ENCODE measurements around the gene SYTL1. TPM values are rescaled to one million over a fixed set of nuclear protein-coding genes. Genes with fewer than 3 reads are reported as not detected.

The SYTL1 gene
- total and polyA plus RNA-seq, 9 of the 15 experiments (the other 6 are each of a cell fraction or from before 2014, with no cell fraction given): 0.04 to 9.3 (median 1.7) TPM

DNA sequence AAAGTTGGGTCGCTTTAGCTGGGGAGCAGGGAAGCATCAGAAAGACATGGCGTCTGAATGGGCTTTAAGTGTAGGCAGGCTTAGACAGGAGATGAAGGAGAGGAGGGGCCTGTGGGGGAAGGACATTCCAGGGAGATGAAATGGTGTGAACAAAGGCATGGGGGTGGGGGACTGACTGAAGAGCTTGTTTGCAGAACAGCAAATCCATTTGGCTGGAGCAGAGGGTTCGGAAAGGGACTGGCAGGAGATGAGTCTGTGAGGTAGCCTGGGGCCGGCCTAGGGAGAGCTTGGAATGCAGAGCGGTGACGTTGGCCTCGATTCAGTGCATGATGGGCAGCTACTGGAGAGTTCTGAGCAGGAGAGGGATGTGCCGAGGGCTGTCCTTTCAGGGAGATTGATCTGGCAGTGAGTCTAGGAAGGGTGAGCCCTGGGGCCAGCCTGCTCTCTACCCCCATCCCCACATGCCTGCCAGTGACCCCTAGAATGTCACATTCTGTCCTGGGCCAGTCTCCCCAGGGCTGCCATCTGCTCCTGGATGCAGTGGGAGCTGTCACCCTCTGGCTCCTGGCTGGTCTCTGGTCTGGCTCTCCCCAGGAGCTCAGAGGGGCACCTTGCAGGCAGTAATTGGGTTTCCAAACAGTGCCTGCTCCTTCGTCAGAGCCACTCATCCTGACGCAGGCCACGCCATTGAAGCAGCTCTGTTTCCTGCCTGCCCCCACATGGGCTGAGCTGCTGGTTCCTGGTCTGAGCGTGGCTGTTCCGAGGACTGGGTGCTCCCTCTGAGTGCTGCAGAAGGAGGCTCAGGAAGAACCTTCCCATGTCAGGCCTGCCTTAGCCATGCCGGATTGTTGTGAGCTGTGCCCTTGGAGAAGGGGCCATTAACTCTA lies 42.2 kb upstream of the SYTL1 start:
- Histone ChIP-seq H3K4me3 (no peak overlapping the region), H3K4me1 (replicated peaks in 1 of 2; ENCODE audit: control insufficient read depth in 2 of 2, insufficient read depth in 2 of 2, low read length in 2 of 2) (peaks cover 0 to 7% of the 10 kb centered on the region in 2 experiments; a peak in 2 of 5 replicates), H3K9me1 (ENCODE audit: control insufficient read depth, insufficient read depth, low read length) (peaks cover 3% of the 10 kb centered on the region), H3K9me3 (replicated peaks; ENCODE audit: control insufficient read depth, insufficient read depth, low read depth, low read length) (no peaks in the 10 kb centered on the region), H3K79me2 (ENCODE audit: control insufficient read depth, insufficient read depth, low read length) (no peaks in the 10 kb centered on the region), H3K36me3 (ENCODE audit: control insufficient read depth, insufficient read depth, low read length) (peaks cover 38% of the 10 kb centered on the region; the same call in 2 of the 3 replicates), H3K9ac (ENCODE audit: insufficient read depth in 1 of 2, low read depth in 2 of 2, low read length in 2 of 2) (peak overlapping the region in 1 of 2 experiments; percentile 53; a peak in 2 of 4 replicates), H4K20me1 (replicated peaks; ENCODE audit: control insufficient read depth, insufficient read depth, low read length) (0 out of 2 replicates have a peak, but pooled peaks cover 7% of the 10 kb centered on the region), H3K4me2 (ENCODE audit: insufficient read depth, low read length) (no peak overlapping the region), H2AFZ (ENCODE audit: low read depth, low read length) (no peak overlapping the region), H3K27me3 (ENCODE audit: control insufficient read depth in 2 of 2, insufficient read depth in 2 of 2, low read length in 2 of 2) (no peaks in the 10 kb centered on the region), H3K27ac (ENCODE audit: extremely low read depth, low read depth, low read length) (no peak overlapping the region)
- POLR2A ChIA-PET: interaction anchor here (0.6 to 1.8 kb wide), 8 partner anchors 12 to 297 kb away, joined by 3 to 10 read pairs (median 3); no protein-coding TSS in a partner anchor
- no peak for ATAC-seq
- 0 out of 2 replicates have a peak, but pooled peaks have one; percentile 11 for TF ChIP-seq POLR2G (IDR thresholded peaks at IDR 0.05; ENCODE audit: low read depth, low read length)
- TF ChIP-seq, protein P1, sequence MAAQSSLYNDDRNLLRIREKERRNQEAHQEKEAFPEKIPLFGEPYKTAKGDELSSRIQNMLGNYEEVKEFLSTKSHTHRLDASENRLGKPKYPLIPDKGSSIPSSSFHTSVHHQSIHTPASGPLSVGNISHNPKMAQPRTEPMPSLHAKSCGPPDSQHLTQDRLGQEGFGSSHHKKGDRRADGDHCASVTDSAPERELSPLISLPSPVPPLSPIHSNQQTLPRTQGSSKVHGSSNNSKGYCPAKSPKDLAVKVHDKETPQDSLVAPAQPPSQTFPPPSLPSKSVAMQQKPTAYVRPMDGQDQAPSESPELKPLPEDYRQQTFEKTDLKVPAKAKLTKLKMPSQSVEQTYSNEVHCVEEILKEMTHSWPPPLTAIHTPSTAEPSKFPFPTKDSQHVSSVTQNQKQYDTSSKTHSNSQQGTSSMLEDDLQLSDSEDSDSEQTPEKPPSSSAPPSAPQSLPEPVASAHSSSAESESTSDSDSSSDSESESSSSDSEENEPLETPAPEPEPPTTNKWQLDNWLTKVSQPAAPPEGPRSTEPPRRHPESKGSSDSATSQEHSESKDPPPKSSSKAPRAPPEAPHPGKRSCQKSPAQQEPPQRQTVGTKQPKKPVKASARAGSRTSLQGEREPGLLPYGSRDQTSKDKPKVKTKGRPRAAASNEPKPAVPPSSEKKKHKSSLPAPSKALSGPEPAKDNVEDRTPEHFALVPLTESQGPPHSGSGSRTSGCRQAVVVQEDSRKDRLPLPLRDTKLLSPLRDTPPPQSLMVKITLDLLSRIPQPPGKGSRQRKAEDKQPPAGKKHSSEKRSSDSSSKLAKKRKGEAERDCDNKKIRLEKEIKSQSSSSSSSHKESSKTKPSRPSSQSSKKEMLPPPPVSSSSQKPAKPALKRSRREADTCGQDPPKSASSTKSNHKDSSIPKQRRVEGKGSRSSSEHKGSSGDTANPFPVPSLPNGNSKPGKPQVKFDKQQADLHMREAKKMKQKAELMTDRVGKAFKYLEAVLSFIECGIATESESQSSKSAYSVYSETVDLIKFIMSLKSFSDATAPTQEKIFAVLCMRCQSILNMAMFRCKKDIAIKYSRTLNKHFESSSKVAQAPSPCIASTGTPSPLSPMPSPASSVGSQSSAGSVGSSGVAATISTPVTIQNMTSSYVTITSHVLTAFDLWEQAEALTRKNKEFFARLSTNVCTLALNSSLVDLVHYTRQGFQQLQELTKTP (IDR thresholded peaks at IDR 0.05; ENCODE audit: low read depth in 1 of 2, partially characterized antibody in 2 of 2): no peak
- TF ChIP-seq, protein P2, sequence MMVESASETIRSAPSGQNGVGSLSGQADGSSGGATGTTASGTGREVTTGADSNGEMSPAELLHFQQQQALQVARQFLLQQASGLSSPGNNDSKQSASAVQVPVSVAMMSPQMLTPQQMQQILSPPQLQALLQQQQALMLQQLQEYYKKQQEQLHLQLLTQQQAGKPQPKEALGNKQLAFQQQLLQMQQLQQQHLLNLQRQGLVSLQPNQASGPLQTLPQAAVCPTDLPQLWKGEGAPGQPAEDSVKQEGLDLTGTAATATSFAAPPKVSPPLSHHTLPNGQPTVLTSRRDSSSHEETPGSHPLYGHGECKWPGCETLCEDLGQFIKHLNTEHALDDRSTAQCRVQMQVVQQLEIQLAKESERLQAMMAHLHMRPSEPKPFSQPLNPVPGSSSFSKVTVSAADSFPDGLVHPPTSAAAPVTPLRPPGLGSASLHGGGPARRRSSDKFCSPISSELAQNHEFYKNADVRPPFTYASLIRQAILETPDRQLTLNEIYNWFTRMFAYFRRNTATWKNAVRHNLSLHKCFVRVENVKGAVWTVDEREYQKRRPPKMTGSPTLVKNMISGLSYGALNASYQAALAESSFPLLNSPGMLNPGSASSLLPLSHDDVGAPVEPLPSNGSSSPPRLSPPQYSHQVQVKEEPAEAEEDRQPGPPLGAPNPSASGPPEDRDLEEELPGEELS (CRISPR knock-in tag; IDR thresholded peaks at IDR 0.05; ENCODE audit: borderline replicate concordance): 0 out of 2 replicates have a peak, but pooled peaks have one; percentile 52
- TF ChIP-seq, protein P3, sequence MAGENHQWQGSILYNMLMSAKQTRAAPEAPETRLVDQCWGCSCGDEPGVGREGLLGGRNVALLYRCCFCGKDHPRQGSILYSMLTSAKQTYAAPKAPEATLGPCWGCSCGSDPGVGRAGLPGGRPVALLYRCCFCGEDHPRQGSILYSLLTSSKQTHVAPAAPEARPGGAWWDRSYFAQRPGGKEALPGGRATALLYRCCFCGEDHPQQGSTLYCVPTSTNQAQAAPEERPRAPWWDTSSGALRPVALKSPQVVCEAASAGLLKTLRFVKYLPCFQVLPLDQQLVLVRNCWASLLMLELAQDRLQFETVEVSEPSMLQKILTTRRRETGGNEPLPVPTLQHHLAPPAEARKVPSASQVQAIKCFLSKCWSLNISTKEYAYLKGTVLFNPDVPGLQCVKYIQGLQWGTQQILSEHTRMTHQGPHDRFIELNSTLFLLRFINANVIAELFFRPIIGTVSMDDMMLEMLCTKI (IDR thresholded peaks at IDR 0.05; ENCODE audit: partially characterized antibody): no peak
- CTCF ChIA-PET (ENCODE audit: low intra/inter-chr PET ratio): interaction anchor here (0.7 to 3.2 kb wide), 9 partner anchors 14 to 1757 kb away, joined by 3 to 49 read pairs (median 3); no protein-coding TSS in a partner anchor
- WGBS (ENCODE audit: insufficient coverage, low coverage, missing lambda C conversion rate): 61% methylated on average over 14 of the region's 14 CpGs
- intact Hi-C loops (cut with micrococcal nuclease): loop anchor here (1.0 to 5.0 kb wide), 6 partner anchors 58 to 363 kb away; partner anchors contain the start of gene FCN3
- no peak for FAIRE-seq
- DNase-seq (ENCODE audit: extremely low read depth in 1 of 4, low spot score in 3 of 4): no peak
- in situ Hi-C loops (cut with MboI): loop anchor here (5.0 kb wide), 1 partner anchor 88 kb away; no protein-coding TSS in a partner anchor
- BruUV-seq (replicated peaks): no TSS peak

Measured in K562 (cell line).